AG09309 (cell line): ENCODE results near the gene GRIN3B.
A peak's percentile ranks its signal among the peaks of the same experiment; 100 is the strongest.

ENCODE experiments used
- DNase-seq: peaks from one replicate; pipeline ENCODE4 v3.0.0-alpha.2; 2010; ENCODE audit warnings: low read depth
- H3K4me3 ChIP-seq: 2 replicates; pipeline ENCODE4 v1.5.1; 2011; ENCODE audit warnings: mild to moderate bottlenecking, low read depth, low read length, moderate library complexity; ENCODE audit not compliant: control insufficient read depth
- CTCF ChIP-seq: IDR thresholded peaks from 2 replicates; pipeline ENCODE4 v1.5.1; 2011; ENCODE audit warnings: mild to moderate bottlenecking, low read depth, low read length, inconsistent platforms; ENCODE audit not compliant: insufficient read depth, control insufficient read depth; ENCODE audit errors: missing control alignments

GRIN3B gene

GRCh38 chr19:1025960-1026782 is 26.0 kb downstream of the GRIN3B start, which contains the start of gene CNN2:
Gene CNN2 (plus strand): TSS chr19:1026608. CDS start chr19:1026662, 54 bp downstream.
- H3K4me3 ChIP-seq, result peak within 1 kb of the TSS; percentile 93
- no peak for DNase-seq
- no peak for TF ChIP-seq CTCF

GRCh38 chr19:1026783-1027649 is 26.8 kb downstream of the GRIN3B start:
- peak overlapping the region; percentile 93 for H3K4me3 ChIP-seq
- no peak for DNase-seq
- TF ChIP-seq CTCF, result no peak

GRCh38 chr19:1027650-1028061 is 27.4 kb downstream of the GRIN3B start:
- no peak for DNase-seq
- peak overlapping the region; percentile 93 for H3K4me3 ChIP-seq

GRCh38 chr19:1028062-1028926 is 28.1 kb downstream of the GRIN3B start:
- peak; percentile 89 for DNase-seq
- no peak for TF ChIP-seq CTCF
- peak overlapping the region; percentile 93 for H3K4me3 ChIP-seq

More at GRCh38 chr19:1027650-1028061, 27.4 kb downstream of the GRIN3B start:
- no peak for TF ChIP-seq CTCF

- H3K4me3 ChIP-seq, result no peak overlapping the region
- TF ChIP-seq CTCF, result no peak
- no peak for DNase-seq
Observed at GRCh38 chr19:1032264-1032867, 32.1 kb downstream of the GRIN3B start.
